KMS-11 (cell line): ENCODE measurements around the gene NCR2.

Experiments
- H2AFZ ChIP-seq: fragments of 200-600 bp; sonication (generic); 2 replicates; pipeline ENCODE4 v1.6.1; 2016; ENCODE audit warnings: antibody characterized with exemption, mixed run types, low read depth
- H3K27ac ChIP-seq: fragments of 200-600 bp; sonication (generic); 2 replicates; pipeline ENCODE4 v1.6.1; 2016; ENCODE audit warnings: mild to moderate bottlenecking, mixed run types
- H3K27me3 ChIP-seq: fragments of 200-600 bp; sonication (generic); 2 replicates; pipeline ENCODE4 v1.6.1; 2017; ENCODE audit warnings: mild to moderate bottlenecking, low read depth, mixed run types, moderate library complexity; ENCODE audit not compliant: insufficient read depth
- H3K36me3 ChIP-seq: fragments of 200-600 bp; sonication (generic); 2 replicates; pipeline ENCODE4 v1.6.1; 2017; ENCODE audit warnings: mild to moderate bottlenecking, mixed run types; ENCODE audit not compliant: insufficient read depth
- H3K4me1 ChIP-seq: fragments of 200-600 bp; sonication (generic); 2 replicates; pipeline ENCODE4 v1.6.1; 2016; ENCODE audit warnings: mild to moderate bottlenecking, low read depth, mixed run types; ENCODE audit not compliant: poor library complexity, severe bottlenecking
- H3K4me2 ChIP-seq: fragments of 200-600 bp; sonication (generic); 2 replicates; pipeline ENCODE4 v1.7.0; 2016; ENCODE audit warnings: mild to moderate bottlenecking, mixed run types
- H3K4me3 ChIP-seq: fragments of 200-600 bp; sonication (generic); IDR thresholded peaks from 2 replicates; pipeline ENCODE4 v1.6.1; 2017; ENCODE audit warnings: low read depth, low read length, mixed read lengths; ENCODE audit not compliant: insufficient read depth
- H3K79me2 ChIP-seq: fragments of 200-600 bp; sonication (generic); 2 replicates; pipeline ENCODE4 v1.6.1; 2016; ENCODE audit warnings: low read depth, mixed run types; ENCODE audit not compliant: insufficient read depth
- H3K9ac ChIP-seq: fragments of 200-600 bp; sonication (generic); 2 replicates; pipeline ENCODE4 v1.6.1; 2016; ENCODE audit warnings: mild to moderate bottlenecking, mixed run types
- H4K20me1 ChIP-seq: fragments of 200-600 bp; sonication (generic); 2 replicates; pipeline ENCODE4 v1.6.1; 2016; ENCODE audit warnings: mild to moderate bottlenecking, mixed run types; ENCODE audit not compliant: insufficient read depth
- CTCF ChIP-seq: fragments of 200-600 bp; sonication (generic); conservative IDR thresholded peaks from 2 replicates; pipeline ENCODE4 v1.6.1; 2017; ENCODE audit warnings: low read depth, mild to moderate bottlenecking, antibody characterized with exemption, low read length, moderate library complexity, mixed read lengths

NCR2 gene

GRCh38 chr6:41367700-41368099 is 32.3 kb downstream of the NCR2 start:
- no peaks in the 10 kb centered on the region; the same call in 1 of the 2 replicates for H3K27me3 ChIP-seq
- no peaks in the 10 kb centered on the region for H3K79me2 ChIP-seq
- no peak overlapping the region for H3K27ac ChIP-seq
- no peak overlapping the region for H3K4me3 ChIP-seq
- H3K4me1 ChIP-seq, result no peaks in the 10 kb centered on the region
- TF ChIP-seq CTCF, result peak; percentile 33; the same call in 1 of the 2 replicates
- H3K9ac ChIP-seq, result no peak overlapping the region
- H3K36me3 ChIP-seq, result no peaks in the 10 kb centered on the region
- no peak overlapping the region for H3K4me2 ChIP-seq
- H4K20me1 ChIP-seq, result no peaks in the 10 kb centered on the region
- no peak overlapping the region for H2AFZ ChIP-seq

- Histone ChIP-seq H3K27ac (no peak overlapping the region), H2AFZ (no peak overlapping the region), H3K4me2 (no peak overlapping the region), H3K79me2 (no peaks in the 10 kb centered on the region), H3K4me1 (no peaks in the 10 kb centered on the region), H3K9ac (no peak overlapping the region), H3K27me3 (no peaks in the 10 kb centered on the region; the same call in 1 of the 2 replicates), H3K36me3 (no peaks in the 10 kb centered on the region), H4K20me1 (no peaks in the 10 kb centered on the region), H3K4me3 (no peak overlapping the region)
- TF ChIP-seq CTCF, result no peak
These were observed 35.2 kb downstream of the NCR2 start for GRCh38 chr6:41370488-41371111.

GRCh38 chr6:41371461-41371991 is 36.1 kb downstream of the NCR2 start:
- no peak overlapping the region for H2AFZ ChIP-seq
- H4K20me1 ChIP-seq, result no peaks in the 10 kb centered on the region
- H3K27ac ChIP-seq, result no peak overlapping the region
- no peak for TF ChIP-seq CTCF
- no peak overlapping the region for H3K4me2 ChIP-seq
- H3K27me3 ChIP-seq, result no peaks in the 10 kb centered on the region; the same call in 1 of the 2 replicates
- no peaks in the 10 kb centered on the region for H3K36me3 ChIP-seq
- H3K4me1 ChIP-seq, result no peaks in the 10 kb centered on the region
- H3K9ac ChIP-seq, result no peak overlapping the region
- no peak overlapping the region for H3K4me3 ChIP-seq
- no peaks in the 10 kb centered on the region for H3K79me2 ChIP-seq

GRCh38 chr6:41371992-41372831 is 36.8 kb downstream of the NCR2 start:
- no peak for TF ChIP-seq CTCF
- no peak overlapping the region for H2AFZ ChIP-seq
- H3K4me3 ChIP-seq, result no peak overlapping the region
- H3K4me2 ChIP-seq, result no peak overlapping the region
- H3K27me3 ChIP-seq, result no peaks in the 10 kb centered on the region; the same call in 1 of the 2 replicates
- no peaks in the 10 kb centered on the region for H3K4me1 ChIP-seq
- H4K20me1 ChIP-seq, result no peaks in the 10 kb centered on the region
- H3K27ac ChIP-seq, result no peak overlapping the region
- H3K79me2 ChIP-seq, result no peaks in the 10 kb centered on the region
- H3K36me3 ChIP-seq, result no peaks in the 10 kb centered on the region
- H3K9ac ChIP-seq, result no peak overlapping the region
